Activated T-cell treated with anti-CD3 and anti-CD28 coated beads, Interleukin-2, amount 50 U/mL, for 48 hours (primary cell): ENCODE results near the gene CNTLN.
"Not testable (repeated sequence)": the region's sequence is repeated elsewhere in the genome, so short reads cannot be mapped to it uniquely, and the experiment has no call there.

Experiments
- DNase-seq, 2 experiments: peaks; one replicate each; pipeline ENCODE4 v3.0.0-alpha.2; 2020

The CNTLN gene

GRCh38 chr9:17519761-17520160 is 384.9 kb downstream of the CNTLN start:
- DNase-seq: no peak

DNA sequence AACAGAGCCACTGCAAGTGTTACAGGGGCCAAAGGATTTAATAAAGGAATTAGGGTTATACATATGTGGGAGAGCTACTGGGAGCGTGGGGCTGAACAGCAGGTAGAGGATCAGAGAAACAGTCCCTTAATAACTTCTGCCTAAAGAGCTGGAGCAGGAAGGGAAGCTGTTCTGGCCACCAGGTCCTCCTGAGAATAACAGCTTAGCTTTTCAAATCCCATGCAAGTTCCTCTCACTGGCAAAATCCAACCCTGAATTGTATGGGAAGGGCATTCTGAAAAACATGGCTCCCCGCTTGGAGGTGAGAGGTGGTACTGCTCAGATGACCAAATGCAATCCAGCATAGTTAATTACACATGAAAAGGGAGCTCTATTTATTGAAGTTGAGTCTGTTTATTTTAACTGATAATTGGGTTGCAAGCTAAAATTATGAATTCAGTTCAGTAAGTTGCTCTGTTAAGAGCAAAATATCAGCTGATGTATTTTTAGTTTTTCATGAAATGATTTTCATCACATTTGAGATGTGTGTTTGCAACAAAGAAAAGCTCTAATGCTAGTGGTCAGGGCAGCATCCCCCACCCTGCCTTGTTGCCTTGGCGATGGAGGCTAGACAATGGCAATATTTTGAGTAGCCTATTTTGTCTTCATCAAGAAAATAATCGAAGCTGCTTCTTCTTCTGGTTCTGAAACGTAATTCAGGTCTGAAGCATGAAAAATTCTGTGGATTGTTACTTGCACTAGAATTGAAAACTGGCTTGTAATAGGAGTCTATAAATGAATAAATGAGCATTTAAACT is 385.6 kb downstream of the CNTLN start:
- no peak for DNase-seq

- DNase-seq: no peak
These were observed 386.4 kb downstream of the CNTLN start for GRCh38 chr9:17521100-17521855.

GRCh38 chr9:17526726-17527125 is 391.9 kb downstream of the CNTLN start:
- not testable (repeated sequence) for DNase-seq

DNA sequence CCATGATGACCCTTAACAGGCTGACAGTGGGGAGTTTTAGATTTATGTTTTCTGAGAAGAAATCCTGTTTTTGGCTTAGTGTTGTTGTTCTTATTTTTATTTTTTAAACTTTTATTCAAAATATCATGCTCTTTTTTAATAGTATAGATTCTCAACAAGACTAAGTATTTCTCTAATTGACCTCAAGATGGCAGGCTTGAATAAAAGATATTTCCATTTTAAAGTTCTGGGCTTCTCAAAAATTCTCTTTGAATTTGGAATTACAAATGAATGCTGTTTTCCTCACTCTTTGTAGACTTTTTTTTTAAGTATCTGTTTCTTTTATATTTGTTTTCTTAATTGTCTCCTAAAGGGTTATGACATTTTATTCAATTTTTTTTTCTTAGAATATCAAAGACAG is 394.0 kb downstream of the CNTLN start:
- no peak for DNase-seq

DNA sequence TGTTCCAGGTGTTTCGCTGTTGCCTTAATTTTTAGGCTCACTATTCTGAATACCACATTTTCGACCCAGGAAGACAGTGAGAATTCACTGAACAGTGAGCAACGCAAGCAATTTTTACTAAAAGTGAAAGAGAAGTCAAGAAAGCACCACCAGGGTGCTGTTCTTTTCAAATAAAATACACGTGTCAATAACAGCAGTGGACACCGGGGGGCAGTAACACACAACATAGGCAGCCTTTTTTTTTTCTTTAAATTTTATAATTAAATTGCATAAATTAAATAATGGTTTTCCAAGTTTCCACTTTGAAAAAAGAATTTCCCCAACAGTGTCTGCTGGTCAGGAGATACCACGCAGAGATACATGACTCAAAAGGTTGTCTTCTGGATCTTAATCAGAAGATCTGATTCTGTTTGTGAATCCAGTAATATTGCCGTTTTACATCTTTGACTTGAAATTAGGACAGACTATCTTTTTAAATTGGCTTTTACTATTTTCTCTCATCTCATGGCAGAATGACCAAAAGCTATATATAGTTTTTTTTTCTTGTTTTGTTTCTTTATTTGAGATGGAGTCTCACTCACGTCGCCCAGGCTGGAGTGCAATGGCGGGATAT is 396.9 kb downstream of the CNTLN start:
- DNase-seq: peak; percentile 29 to 41

DNA sequence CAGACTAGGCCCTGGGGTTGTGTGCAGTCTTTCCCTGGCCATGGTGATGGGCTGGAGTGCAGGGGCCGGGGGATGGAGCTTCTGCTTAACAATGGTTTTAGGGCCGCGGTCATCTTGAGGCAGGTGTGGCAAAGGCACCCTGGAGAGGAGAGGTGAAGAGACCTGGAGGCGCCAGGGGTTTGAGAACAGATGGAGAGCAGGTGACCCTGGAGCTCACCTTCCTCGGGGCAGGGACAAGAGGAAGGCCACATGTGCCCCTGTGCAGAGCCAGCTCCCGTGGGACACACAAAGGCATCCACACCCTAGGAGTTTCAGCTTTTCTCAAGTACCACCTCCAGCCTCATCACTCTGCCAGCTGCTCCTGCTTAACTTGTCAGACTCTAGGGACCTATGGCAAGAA is 397.6 kb downstream of the CNTLN start:
- no peak for DNase-seq

- no peak for DNase-seq
These were observed 400.3 kb downstream of the CNTLN start for GRCh38 chr9:17535176-17535575.

- no peak for DNase-seq
These were observed 401.2 kb downstream of the CNTLN start for GRCh38 chr9:17536027-17536426.

DNA sequence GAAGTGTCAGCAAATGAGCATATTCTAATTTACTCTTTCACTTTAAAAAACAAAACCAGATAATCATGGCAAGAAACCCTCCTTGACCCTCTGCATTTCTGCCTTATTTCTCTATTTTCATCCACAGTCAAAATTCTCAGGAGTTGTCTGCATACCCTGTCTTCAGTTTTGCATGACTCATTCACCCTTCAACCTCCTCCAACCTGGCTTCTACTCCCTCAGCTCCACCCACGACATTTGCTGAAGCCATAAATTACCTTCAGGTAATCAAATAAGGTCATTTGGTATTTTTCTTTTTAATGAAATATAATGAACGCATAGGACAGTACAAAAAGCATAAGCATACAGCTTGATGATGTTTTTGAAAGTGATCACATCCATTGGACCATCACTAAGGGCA is 416.2 kb downstream of the CNTLN start:
- no peak for DNase-seq
